CD4-positive, alpha-beta T cell (primary cell): Measurements from ENCODE around the gene PCDHGC4. TPM values are rescaled to one million over a fixed set of nuclear protein-coding genes. Genes with fewer than 3 reads are reported as not detected.

ENCODE experiments used
- ATAC-seq: fragments of 200-7000 bp; cut with Tn5 transposase; one replicate; pipeline ENCODE4 v1.10.0; 2022; ENCODE audit warnings: mild to moderate bottlenecking; ENCODE audit not compliant: poor library complexity
- CTCF ChIA-PET: fragments of 350-600 bp; sonication (Branson Sonifier 250); formaldehyde crosslinking; loops from one replicate; lab custom pipeline; 2021; ENCODE audit warnings: antibody characterized with exemption, inconsistent platforms; lab: Charles Lee
- POLR2A ChIA-PET: fragments of 350-600 bp; sonication (Branson Sonifier 250); formaldehyde crosslinking; loops from one replicate; lab custom pipeline; 2021; ENCODE audit warnings: antibody characterized with exemption, inconsistent platforms; lab: Charles Lee
- DNase-seq, 14 experiments: peaks; one replicate each; pipeline ENCODE4 v3.0.0-alpha.2; 2013 to 2020; ENCODE audit warnings: mixed read lengths in 2 of 14
- H3K27ac ChIP-seq, 2 donors: one replicate each; pipeline versions ENCODE4 v1.5.1 to v1.7.0; 2013; ENCODE audit warnings: low read length in 2 of 2, low read depth in 1 of 2, mild to moderate bottlenecking in 1 of 2
- H3K27me3 ChIP-seq, 2 experiments: 1 replicate in 1 of 2; 2 replicates in 1 of 2; pipeline versions ENCODE4 v1.6.1 to v1.7.0; 2013; ENCODE audit warnings: low read length in 2 of 2, control low read depth in 1 of 2, mild to moderate bottlenecking in 1 of 2, moderate library complexity in 1 of 2; ENCODE audit not compliant: insufficient read depth in 2 of 2, control insufficient read depth in 1 of 2
- H3K36me3 ChIP-seq: one replicate; pipeline ENCODE4 v1.6.1; 2013; ENCODE audit warnings: low read length, control low read depth; ENCODE audit not compliant: insufficient read depth
- H3K4me1 ChIP-seq: one replicate; pipeline ENCODE4 v1.6.1; 2013; ENCODE audit warnings: low read length, control low read depth; ENCODE audit not compliant: insufficient read depth
- H3K4me3 ChIP-seq: one replicate; pipeline ENCODE4 v1.5.1; 2013; ENCODE audit warnings: mild to moderate bottlenecking, low read length, moderate library complexity
- H3K9me3 ChIP-seq, 2 experiments: 1 replicate in 1 of 2; 2 replicates in 1 of 2; pipeline versions ENCODE4 v1.6.1 to v1.7.0; 2013; ENCODE audit warnings: low read length in 2 of 2, mild to moderate bottlenecking in 2 of 2, control low read depth in 1 of 2, moderate library complexity in 1 of 2; ENCODE audit not compliant: control insufficient read depth in 1 of 2, insufficient read depth in 1 of 2
- H3K27ac Mint-ChIP-seq: one replicate; pipeline ENCODE4 v1.8.0; 2020; ENCODE audit warnings: mixed read lengths
- H3K27me3 Mint-ChIP-seq: one replicate; pipeline ENCODE4 v1.8.0; 2021; ENCODE audit warnings: mixed read lengths
- H3K36me3 Mint-ChIP-seq: one replicate; pipeline ENCODE4 v1.8.0; 2021; ENCODE audit warnings: low read depth, mixed read lengths
- H3K4me1 Mint-ChIP-seq: one replicate; pipeline ENCODE4 v1.8.0; 2021; ENCODE audit warnings: low read depth, mixed read lengths
- H3K4me3 Mint-ChIP-seq: one replicate; pipeline ENCODE4 v1.8.0; 2020; ENCODE audit warnings: mild to moderate bottlenecking, mixed read lengths
- H3K9me3 Mint-ChIP-seq: one replicate; pipeline ENCODE4 v1.8.0; 2020; ENCODE audit warnings: mixed read lengths
- intact Hi-C, 2 experiments: fragments of 100-400 bp; cut with DNase I in 1 of 2; cut with micrococcal nuclease in 1 of 2; formaldehyde crosslinking; loops; one replicate each; pipeline versions ENCODE4 v1.15.1 to v1.9.0; 2023 to 2025; cut with DNase I, micrococcal nuclease
- total RNA-seq, 174 experiments: library from RNA in 2 of 174; stranded (reverse) in 2 of 174; gene quantifications; one replicate each; pipeline ENCODE4 v1.2.3 and lab custom pipeline; 2021 to 2026
- TF ChIP-seq, protein P1 (sequence below): fragments of 200-600 bp; IDR thresholded peaks from one replicate; pipeline ENCODE4 v1.8.0; 2022; ENCODE audit warnings: antibody characterized with exemption, mild to moderate bottlenecking

The PCDHGC4 gene
- total RNA-seq, 2 experiments from 2014 or later = not detected

DNA sequence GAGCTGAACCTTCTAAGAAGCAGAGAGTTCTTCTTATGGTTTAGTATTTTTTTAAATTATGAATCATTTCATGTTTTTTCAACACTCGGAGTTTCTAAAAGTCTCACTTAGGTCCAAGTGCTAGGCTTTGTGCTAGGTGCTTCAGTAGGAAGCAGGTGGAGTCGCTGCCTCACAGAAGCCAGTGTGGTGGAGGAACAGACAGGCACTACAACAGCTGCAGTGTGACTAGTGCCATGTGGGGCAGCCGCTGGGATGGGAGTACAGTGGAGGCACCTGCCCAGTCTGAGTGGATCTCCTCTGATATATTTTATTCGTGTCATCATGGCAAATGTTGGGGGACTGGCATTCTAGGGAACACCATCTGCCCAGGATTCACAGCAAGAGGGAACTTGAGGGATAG is 19.4 kb downstream of the PCDHGC4 start:
- ATAC-seq = no peak
- ChIA-PET POLR2A (no interaction called here), CTCF (no interaction called here)
- TF ChIP-seq, protein P1, sequence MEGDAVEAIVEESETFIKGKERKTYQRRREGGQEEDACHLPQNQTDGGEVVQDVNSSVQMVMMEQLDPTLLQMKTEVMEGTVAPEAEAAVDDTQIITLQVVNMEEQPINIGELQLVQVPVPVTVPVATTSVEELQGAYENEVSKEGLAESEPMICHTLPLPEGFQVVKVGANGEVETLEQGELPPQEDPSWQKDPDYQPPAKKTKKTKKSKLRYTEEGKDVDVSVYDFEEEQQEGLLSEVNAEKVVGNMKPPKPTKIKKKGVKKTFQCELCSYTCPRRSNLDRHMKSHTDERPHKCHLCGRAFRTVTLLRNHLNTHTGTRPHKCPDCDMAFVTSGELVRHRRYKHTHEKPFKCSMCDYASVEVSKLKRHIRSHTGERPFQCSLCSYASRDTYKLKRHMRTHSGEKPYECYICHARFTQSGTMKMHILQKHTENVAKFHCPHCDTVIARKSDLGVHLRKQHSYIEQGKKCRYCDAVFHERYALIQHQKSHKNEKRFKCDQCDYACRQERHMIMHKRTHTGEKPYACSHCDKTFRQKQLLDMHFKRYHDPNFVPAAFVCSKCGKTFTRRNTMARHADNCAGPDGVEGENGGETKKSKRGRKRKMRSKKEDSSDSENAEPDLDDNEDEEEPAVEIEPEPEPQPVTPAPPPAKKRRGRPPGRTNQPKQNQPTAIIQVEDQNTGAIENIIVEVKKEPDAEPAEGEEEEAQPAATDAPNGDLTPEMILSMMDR = no peak
- peaks cover 18% of the 10 kb centered on the region for H3K27me3 Mint-ChIP-seq
- no peak for DNase-seq
- H3K9me3 ChIP-seq = no peaks in the 10 kb centered on the region
- H3K4me3 ChIP-seq = no peak overlapping the region
- H3K36me3 ChIP-seq = no peaks in the 10 kb centered on the region
- intact Hi-C loops = no loop called here
- no peak overlapping the region for H3K27ac ChIP-seq
- H3K4me3 Mint-ChIP-seq = no peak overlapping the region
- H3K4me1 ChIP-seq = no peaks in the 10 kb centered on the region
- H3K4me1 Mint-ChIP-seq = no peaks in the 10 kb centered on the region
- no peaks in the 10 kb centered on the region for H3K9me3 Mint-ChIP-seq
- H3K27ac Mint-ChIP-seq = no peak overlapping the region
- no peaks in the 10 kb centered on the region for H3K36me3 Mint-ChIP-seq
- peaks cover 0 to 2% of the 10 kb centered on the region in 2 experiments for H3K27me3 ChIP-seq

DNA sequence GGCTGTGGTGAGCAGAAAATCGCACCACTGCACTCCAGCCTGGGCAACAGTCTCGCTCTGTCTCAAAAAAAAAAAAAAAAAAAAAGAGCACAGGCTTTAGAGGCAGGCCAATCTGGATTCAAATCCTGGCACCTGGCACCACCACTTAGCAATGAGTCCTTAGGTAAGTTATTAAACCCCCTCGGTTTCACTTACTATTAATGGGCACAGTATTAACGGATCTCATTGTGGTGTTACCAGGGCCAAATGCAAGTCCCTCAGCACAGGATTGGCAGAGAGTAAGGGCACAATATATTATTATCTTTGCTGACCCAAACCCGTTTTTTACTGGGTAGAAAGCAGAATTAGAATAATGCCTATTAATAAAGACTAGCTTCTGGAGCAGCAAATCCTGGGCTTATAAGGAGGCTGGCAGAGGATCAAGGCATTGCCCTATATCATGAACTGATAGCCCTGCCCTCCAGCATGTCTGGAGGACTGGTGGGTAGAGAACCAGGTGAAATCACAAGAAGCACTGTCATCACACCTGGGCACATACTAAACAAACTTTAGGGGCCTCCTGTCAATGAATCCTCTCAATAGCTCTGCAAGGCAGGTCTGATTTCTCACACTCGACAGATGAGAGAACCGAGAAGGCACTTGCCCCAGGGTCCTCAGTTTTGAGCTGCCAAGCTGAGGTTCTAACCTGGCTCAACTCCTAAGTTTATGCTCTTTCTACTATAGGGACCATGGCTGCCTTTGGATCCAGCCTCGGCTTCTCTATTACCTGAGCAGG is 21.7 kb downstream of the PCDHGC4 start:
- Mint-ChIP-seq H3K4me1 (peaks cover 4% of the 10 kb centered on the region), H3K36me3 (no peaks in the 10 kb centered on the region), H3K9me3 (no peaks in the 10 kb centered on the region), H3K27me3 (peaks cover 17% of the 10 kb centered on the region), H3K27ac (no peak overlapping the region), H3K4me3 (no peak overlapping the region)
- Histone ChIP-seq H3K4me3 (no peak overlapping the region), H3K27me3 (peaks cover 0 to 2% of the 10 kb centered on the region in 2 experiments), H3K36me3 (peaks cover 2% of the 10 kb centered on the region), H3K4me1 (no peaks in the 10 kb centered on the region), H3K9me3 (no peaks in the 10 kb centered on the region), H3K27ac (no peak overlapping the region)
- intact Hi-C loops = no loop called here
- CTCF ChIA-PET = interaction anchor here (1.1 to 1.3 kb wide), 2 partner anchors 51 to 99 kb away, joined by 3 read pairs; partner anchors contain the start of gene PCDHGB6
- POLR2A ChIA-PET = no interaction called here
- no peak for DNase-seq
- ATAC-seq = no peak
- TF ChIP-seq, protein P1 = no peak

DNA sequence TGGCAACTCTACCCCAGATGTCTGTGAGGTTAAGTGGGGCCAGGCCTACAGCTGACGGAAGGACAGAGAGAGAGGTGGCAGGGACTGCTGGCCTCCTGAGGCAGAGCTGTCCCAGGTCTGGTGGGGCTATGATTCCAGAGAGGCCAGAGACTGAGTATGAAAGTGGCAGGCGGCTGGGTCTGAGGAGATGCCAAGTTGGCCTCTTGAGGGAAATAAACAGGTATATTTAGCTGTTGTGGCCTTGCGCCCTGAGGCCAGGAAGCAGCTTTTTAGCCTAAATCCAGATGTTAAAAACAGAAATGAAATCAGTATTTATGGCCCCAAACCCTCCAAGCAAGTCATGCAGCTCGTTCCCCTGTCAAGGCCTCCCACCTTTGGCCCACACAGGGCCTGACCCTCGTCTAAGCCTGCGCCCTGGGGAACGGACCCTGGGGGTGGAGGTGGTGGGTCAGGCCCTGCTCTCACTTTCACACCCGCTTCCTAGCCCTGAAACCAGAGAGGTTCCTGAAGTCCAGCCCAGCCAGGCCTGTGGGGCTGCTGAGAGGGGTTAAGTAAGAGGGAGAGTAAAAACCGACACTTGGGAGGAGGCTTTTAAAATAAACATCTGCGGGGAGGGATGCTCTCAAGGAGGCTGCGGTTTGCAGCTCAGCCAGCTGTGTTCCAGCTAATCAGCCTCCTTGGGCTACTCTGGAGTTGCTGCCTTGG is 22.7 kb downstream of the PCDHGC4 start:
- Mint-ChIP-seq H3K27me3 (peaks cover 14% of the 10 kb centered on the region), H3K36me3 (peaks cover 3% of the 10 kb centered on the region), H3K4me3 (no peak overlapping the region), H3K9me3 (no peaks in the 10 kb centered on the region), H3K27ac (no peak overlapping the region), H3K4me1 (peaks cover 7% of the 10 kb centered on the region)
- Histone ChIP-seq H3K4me1 (peaks cover 6% of the 10 kb centered on the region), H3K27ac (no peak overlapping the region), H3K4me3 (no peak overlapping the region), H3K9me3 (no peaks in the 10 kb centered on the region), H3K36me3 (peaks cover 2% of the 10 kb centered on the region), H3K27me3 (peaks cover 0 to 2% of the 10 kb centered on the region in 2 experiments)
- DNase-seq = no peak
- intact Hi-C loops = no loop called here
- CTCF ChIA-PET = interaction anchor here (0.7 to 1.3 kb wide), 3 partner anchors 17 to 57 kb away, joined by 3 read pairs; no protein-coding TSS in a partner anchor
- TF ChIP-seq, protein P1 = no peak
- POLR2A ChIA-PET = no interaction called here
- no peak for ATAC-seq
